GM18867 (cell line): ENCODE data around the gene SRRM4.

Experiments
- ATAC-seq: cut with Tn5 transposase; IDR thresholded peaks from one replicate; pipeline ENCODE4 v1.9.1; 2021; ENCODE audit warnings: mild to moderate bottlenecking, moderate library complexity; ENCODE audit not compliant: unreplicated experiment

SRRM4 gene

GRCh38 chr12:119114294-119114693, 133.0 kb downstream of the SRRM4 start:
- ATAC-seq = no peak

DNA sequence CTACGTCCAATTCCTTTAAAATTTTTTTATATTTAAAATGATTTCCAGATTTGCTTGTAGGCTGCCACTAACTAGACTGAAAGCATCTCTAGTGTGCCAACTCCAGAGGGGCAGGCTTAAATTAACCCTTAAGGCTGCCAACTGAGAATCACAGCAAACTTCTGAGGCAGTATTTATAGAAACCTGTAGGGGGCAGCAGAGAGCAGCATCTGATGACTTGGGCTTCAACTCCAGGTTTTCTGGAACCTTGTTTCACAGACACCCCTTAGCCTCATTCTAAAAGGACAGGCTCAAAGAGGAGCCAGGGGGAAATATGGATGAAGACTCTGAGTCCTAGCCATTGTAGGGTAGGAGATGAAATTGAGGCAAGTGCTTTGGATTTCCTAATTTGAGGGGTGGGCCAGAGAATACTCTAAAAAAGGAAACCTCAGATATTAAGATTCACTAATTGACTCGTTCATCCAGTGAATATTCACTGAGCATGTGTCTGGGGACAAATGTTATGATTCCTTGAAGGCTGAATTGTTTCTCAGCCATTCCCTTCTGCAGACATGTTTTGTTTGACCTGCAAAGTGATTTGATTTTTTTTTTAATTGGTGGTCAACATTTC, 134.1 kb downstream of the SRRM4 start:
- no peak for ATAC-seq

DNA sequence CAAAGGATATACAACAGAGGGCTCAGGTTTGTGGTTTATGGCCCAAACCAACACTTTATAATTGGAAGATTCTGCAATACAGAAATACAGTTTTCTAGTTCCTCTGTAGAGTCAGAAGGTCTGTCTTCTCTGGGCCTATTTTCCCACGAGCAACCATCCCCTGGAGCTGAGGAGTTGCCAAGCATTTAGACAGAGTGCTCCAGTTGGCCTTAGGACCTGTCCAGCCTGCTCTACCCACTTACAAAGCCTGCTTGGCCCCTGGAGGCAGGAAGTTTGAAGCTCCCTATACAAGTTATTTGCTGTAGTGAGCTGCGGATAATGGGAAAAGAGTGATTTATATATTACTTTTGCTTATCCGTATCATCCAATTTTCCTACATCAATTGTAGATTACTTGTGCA, 136.6 kb downstream of the SRRM4 start:
- ATAC-seq = no peak

- no peak for ATAC-seq
Measured at GRCh38 chr12:119118625-119119024, 137.3 kb downstream of the SRRM4 start.

DNA sequence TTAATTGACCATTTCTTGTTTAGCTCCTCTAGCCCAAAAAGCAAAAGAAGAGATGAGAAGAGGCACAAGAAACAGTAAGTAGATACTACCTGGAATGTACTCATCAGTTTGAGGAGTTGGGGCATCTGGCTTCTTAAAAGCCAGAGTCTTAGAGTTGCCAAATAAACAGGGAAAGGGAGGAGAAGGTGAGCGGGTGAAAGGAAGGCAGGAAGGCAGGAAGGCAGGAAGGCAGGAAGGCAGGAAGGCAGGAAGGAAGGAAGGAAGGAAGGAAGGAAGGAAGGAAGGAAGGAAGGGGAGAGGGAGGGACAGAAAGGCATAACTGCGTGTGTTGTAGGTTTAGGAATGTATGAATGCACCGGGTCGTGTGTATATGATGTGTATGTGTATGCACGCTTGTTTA, 140.7 kb downstream of the SRRM4 start:
- ATAC-seq = no peak

GRCh38 chr12:119122751-119123150, 141.4 kb downstream of the SRRM4 start:
- no peak for ATAC-seq

GRCh38 chr12:119128527-119128926, 147.2 kb downstream of the SRRM4 start:
- ATAC-seq = no peak

DNA sequence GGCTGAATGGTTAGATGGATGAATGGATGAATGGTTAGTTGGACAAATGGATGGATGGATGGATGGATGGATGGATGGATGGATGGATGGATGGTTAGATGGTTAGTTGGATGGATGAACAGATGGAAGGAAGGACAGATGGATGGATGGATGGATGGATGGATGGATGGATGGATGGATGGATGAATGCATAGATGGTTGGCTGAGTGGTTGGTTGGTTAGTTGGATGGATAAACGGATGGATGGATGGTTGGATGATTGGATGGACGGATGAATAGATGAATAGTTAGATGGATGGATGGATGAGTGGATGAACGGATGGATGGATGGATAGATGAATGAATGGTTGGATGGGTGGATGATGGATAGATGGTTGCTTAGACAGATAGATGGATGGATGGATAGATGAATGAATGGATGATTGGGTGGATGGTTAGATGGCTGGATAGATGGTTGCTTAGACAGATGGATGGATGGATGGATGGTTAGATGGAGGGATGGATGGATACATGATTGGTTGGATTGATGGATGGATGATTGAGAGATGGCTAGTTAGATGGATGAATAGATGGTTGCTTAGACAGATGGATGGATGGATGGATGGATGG, 148.6 kb downstream of the SRRM4 start:
- ATAC-seq = no peak

DNA sequence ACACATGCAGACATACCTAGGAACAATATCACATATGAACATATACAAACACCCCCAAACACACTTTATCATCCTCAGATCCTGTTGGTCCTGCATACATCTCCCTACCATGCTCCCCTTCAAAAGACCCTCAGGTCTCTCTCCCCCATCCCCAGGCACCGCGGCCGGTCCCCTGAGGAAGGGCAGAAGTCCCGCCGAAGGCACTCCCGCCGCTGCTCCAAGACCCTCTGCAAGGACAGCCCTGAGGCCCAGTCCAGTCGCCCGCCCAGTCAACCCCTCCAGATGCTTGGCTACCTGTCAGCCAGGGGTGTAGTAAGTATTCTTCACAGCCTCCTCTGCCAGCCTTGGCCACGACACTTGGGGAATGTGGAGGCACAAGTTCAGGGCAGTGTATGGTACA, 149.2 kb downstream of the SRRM4 start:
- ATAC-seq = no peak

- no peak for ATAC-seq
Measured at GRCh38 chr12:119134284-119135072, 153.1 kb downstream of the SRRM4 start.

DNA sequence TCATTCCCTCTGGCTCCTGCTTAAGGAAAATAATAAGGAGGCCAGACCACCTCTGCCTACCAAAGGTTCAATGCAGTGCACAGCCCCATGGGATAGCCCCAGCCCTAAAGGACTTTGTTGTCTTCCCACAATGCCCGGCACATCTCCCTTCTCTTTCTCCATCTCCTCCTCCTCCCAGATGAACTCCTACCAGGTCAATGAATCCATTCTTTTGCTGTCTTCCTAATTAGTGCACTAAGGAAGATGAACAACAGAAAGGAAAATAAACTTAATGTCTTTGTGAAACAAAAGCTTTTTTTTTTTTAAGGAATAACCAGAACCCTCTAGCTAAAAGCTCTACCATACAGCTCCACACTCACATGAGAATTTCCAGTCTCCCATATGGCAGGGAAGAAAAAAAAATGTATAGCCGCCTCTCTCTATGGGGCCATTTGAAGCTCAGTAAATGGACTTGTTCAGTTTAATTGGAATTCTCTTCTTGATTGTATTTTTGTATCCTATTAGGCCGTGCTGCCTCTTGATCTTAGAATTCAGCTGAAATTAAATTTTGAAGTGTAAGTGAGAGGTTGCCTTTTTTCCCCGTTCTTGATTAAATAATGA, 155.6 kb downstream of the SRRM4 start:
- ATAC-seq = no peak

DNA sequence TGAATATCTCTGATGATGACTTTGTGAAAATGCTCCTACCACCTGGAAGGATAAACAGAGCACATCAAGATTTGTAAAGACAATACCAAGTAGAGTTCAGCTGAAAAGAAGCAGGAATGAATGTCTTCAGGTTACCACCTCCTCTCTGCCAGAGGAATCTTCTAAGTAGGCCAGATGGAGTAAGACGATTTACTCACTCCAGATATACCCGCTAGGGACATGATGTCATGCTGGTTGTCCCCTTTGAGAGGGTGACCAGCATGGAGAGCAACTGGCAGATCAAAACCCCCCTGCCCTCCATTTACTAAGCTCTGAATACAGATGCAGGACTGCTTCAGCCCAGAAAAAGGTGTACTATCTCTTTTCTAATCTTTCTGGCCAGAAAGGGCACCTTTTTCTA, 158.1 kb downstream of the SRRM4 start:
- ATAC-seq = no peak

GRCh38 chr12:119145367-119145766, 164.0 kb downstream of the SRRM4 start:
- ATAC-seq = no peak

DNA sequence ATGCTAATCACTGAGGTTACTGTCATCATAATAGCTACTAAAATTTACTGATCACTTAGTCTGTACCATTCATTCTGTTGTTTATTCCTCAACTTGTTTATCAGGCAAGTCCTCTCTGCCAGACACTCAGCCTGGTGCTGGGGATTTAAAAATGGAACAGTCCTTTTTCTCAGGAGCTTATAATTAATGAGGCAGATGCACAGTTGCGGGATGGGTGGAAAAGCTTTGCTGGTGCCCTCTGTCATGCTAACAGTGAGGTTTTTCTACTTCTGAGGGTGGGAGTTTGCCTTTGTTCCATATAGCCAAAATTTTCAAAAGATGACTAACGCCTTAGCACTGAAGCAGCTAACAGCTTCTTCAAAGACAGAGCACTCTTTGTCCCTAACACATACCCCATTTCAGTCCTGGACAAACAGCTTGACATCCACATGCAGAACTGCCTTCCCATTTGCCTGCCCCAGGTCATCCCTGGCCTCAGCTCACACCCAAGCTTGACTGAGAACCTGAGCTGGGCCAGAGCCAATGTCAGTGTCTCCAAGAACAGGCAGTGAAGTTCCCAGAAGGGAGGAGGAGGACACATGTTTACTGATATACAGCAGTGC, 166.6 kb downstream of the SRRM4 start:
- ATAC-seq = no peak

- ATAC-seq = no peak
Measured at GRCh38 chr12:119149270-119149669, 167.9 kb downstream of the SRRM4 start.

GRCh38 chr12:119151445-119152026, 170.2 kb downstream of the SRRM4 start:
- ATAC-seq = no peak

GRCh38 chr12:119153477-119154434, 172.4 kb downstream of the SRRM4 start:
- ATAC-seq = no peak

- ATAC-seq = no peak
Measured at GRCh38 chr12:119154435-119154818, 173.1 kb downstream of the SRRM4 start.

GRCh38 chr12:119156401-119157044, 175.2 kb downstream of the SRRM4 start:
- ATAC-seq = no peak
